ENCODE data around the gene BORCS5. TPM values are rescaled to one million over a fixed set of nuclear protein-coding genes. Genes with fewer than 3 reads are reported as not detected.

Gene BORCS5
- total and polyA plus RNA-seq, 2 experiments from 2014 or later = 11.3 to 12.6 TPM

DNA sequence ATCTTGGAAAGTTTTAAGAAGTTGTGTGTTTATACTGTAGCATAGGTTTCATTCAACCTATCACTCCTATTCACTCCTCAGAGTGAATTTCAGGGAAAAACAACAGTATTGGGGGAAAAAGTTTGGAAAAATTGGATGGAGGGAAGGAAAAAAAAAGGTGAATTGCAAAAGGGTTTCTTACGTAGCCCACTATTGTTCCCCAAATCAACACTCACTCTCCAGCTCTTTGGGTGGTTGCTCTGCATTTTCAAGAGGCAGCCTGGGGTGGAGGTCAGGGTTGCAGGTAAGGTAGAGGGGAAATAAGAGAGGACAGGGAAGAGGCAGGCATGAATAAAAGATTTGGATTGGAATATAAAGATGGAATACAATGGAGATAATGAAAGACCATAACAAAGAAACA, 42.3 kb downstream of the BORCS5 start:
- Histone ChIP-seq H2AFZ (no peak overlapping the region), H3K27me3 (ENCODE audit: insufficient read depth) (no peaks in the 10 kb centered on the region), H4K20me1 (replicated peaks; ENCODE audit: insufficient read depth) (no peaks in the 10 kb centered on the region), H3K79me2 (replicated peaks; ENCODE audit: insufficient read depth) (no peaks in the 10 kb centered on the region; the same call in 1 of the 2 replicates), H3K36me3 (ENCODE audit: insufficient read depth) (no peaks in the 10 kb centered on the region), H3K9me2 (ENCODE audit: insufficient read depth) (no peaks in the 10 kb centered on the region), H3F3A (replicated peaks; ENCODE audit: low read depth) (no peaks in the 10 kb centered on the region), H3K4me2 (peak overlapping the region; percentile 44), H3K4me1 (ENCODE audit: insufficient read depth) (peaks cover 24% of the 10 kb centered on the region), H3K4me3 (no peak overlapping the region), H3K27ac (ENCODE audit: low read depth) (peak overlapping the region; percentile 46; the same call in 1 of the 2 replicates)
- Mint-ChIP-seq H3K9me3 (no peaks in the 10 kb centered on the region; the same call in 2 of the 3 replicates), H3K4me3 (no peak overlapping the region), H3K36me3 (ENCODE audit: low read depth) (peaks cover 15% of the 10 kb centered on the region), H3K27ac (peak overlapping the region; percentile 17), H3K27me3 (ENCODE audit: insufficient read depth, low read depth, poor library complexity) (no peaks in the 10 kb centered on the region), H3K4me1 (peaks cover 33% of the 10 kb centered on the region)
- TF ChIP-seq STAT1 (IDR thresholded peaks at IDR 0.05; ENCODE audit: unreplicated experiment) = no peak
- no peak for TF ChIP-seq POLR2AphosphoS5 (IDR thresholded peaks at IDR 0.05; ENCODE audit: low read depth)
- no peak for TF ChIP-seq ZNF114 (CRISPR knock-in tag; IDR thresholded peaks at IDR 0.05)
- TF ChIP-seq, protein P1, sequence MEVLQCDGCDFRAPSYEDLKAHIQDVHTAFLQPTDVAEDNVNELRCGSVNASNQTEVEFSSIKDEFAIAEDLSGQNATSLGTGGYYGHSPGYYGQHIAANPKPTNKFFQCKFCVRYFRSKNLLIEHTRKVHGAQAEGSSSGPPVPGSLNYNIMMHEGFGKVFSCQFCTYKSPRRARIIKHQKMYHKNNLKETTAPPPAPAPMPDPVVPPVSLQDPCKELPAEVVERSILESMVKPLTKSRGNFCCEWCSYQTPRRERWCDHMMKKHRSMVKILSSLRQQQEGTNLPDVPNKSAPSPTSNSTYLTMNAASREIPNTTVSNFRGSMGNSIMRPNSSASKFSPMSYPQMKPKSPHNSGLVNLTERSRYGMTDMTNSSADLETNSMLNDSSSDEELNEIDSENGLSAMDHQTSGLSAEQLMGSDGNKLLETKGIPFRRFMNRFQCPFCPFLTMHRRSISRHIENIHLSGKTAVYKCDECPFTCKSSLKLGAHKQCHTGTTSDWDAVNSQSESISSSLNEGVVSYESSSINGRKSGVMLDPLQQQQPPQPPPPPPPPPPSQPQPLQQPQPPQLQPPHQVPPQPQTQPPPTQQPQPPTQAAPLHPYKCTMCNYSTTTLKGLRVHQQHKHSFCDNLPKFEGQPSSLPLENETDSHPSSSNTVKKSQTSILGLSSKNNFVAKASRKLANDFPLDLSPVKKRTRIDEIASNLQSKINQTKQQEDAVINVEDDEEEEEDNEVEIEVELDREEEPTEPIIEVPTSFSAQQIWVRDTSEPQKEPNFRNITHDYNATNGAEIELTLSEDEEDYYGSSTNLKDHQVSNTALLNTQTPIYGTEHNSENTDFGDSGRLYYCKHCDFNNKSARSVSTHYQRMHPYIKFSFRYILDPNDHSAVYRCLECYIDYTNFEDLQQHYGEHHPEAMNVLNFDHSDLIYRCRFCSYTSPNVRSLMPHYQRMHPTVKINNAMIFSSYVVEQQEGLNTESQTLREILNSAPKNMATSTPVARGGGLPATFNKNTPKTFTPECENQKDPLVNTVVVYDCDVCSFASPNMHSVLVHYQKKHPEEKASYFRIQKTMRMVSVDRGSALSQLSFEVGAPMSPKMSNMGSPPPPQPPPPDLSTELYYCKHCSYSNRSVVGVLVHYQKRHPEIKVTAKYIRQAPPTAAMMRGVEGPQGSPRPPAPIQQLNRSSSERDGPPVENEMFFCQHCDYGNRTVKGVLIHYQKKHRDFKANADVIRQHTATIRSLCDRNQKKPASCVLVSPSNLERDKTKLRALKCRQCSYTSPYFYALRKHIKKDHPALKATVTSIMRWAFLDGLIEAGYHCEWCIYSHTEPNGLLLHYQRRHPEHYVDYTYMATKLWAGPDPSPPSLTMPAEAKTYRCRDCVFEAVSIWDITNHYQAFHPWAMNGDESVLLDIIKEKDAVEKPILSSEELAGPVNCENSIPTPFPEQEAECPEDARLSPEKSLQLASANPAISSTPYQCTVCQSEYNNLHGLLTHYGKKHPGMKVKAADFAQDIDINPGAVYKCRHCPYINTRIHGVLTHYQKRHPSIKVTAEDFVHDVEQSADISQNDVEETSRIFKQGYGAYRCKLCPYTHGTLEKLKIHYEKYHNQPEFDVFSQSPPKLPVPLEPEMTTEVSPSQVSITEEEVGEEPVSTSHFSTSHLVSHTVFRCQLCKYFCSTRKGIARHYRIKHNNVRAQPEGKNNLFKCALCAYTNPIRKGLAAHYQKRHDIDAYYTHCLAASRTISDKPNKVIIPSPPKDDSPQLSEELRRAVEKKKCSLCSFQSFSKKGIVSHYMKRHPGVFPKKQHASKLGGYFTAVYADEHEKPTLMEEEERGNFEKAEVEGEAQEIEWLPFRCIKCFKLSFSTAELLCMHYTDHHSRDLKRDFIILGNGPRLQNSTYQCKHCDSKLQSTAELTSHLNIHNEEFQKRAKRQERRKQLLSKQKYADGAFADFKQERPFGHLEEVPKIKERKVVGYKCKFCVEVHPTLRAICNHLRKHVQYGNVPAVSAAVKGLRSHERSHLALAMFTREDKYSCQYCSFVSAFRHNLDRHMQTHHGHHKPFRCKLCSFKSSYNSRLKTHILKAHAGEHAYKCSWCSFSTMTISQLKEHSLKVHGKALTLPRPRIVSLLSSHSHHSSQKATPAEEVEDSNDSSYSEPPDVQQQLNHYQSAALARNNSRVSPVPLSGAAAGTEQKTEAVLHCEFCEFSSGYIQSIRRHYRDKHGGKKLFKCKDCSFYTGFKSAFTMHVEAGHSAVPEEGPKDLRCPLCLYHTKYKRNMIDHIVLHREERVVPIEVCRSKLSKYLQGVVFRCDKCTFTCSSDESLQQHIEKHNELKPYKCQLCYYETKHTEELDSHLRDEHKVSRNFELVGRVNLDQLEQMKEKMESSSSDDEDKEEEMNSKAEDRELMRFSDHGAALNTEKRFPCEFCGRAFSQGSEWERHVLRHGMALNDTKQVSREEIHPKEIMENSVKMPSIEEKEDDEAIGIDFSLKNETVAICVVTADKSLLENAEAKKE (CRISPR knock-in tag; IDR thresholded peaks at IDR 0.05) = no peak
- peak; percentile 85 for ATAC-seq
- DNase-seq (ENCODE audit: low spot score) = peak; percentile 44

DNA sequence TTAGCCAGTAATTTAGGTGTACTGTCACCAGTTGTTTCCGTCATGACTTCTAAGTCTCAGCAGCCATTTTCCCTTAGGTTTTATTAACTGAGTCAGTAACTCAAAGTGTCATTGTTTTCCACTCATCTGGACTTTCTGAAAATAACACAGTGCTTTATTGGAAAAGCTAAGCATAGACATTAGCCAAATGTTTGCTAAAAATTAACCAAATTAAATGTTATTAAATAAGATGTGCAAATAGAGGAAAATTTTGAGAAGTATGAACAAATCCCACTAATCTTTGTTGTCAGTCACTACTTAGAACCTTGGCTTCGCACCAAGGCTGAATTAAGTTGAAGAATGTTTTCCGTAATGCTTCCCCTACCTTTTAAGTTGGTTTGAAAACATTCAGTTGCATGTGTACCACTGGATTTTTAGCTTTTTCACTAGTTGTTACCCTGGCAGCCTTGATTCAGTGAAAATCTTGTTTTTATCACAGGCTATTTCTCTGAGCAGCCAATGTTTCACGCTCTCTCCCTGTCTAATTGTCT, 43.0 kb downstream of the BORCS5 start:
- H3K27ac Mint-ChIP-seq = no peak overlapping the region
- H3K4me3 ChIP-seq = no peak overlapping the region
- H3F3A ChIP-seq (replicated peaks; ENCODE audit: low read depth) = no peaks in the 10 kb centered on the region
- no peak overlapping the region for H2AFZ ChIP-seq
- H3K9me3 Mint-ChIP-seq = no peaks in the 10 kb centered on the region; the same call in 2 of the 3 replicates
- H3K36me3 ChIP-seq (ENCODE audit: insufficient read depth) = no peaks in the 10 kb centered on the region
- H3K9me2 ChIP-seq (ENCODE audit: insufficient read depth) = no peaks in the 10 kb centered on the region
- H3K4me1 Mint-ChIP-seq = peaks cover 34% of the 10 kb centered on the region
- no peak for DNase-seq (ENCODE audit: low spot score)
- no peak for TF ChIP-seq ZNF114 (CRISPR knock-in tag; IDR thresholded peaks at IDR 0.05)
- no peak for TF ChIP-seq ZNF331 (CRISPR knock-in tag; IDR thresholded peaks at IDR 0.05; ENCODE audit: low read depth)
- TF ChIP-seq CREB1 (CRISPR knock-in tag; IDR thresholded peaks at IDR 0.05; ENCODE audit: low read depth) = no peak
- TF ChIP-seq POLR2AphosphoS5 (IDR thresholded peaks at IDR 0.05; ENCODE audit: low read depth) = no peak
- no peak for TF ChIP-seq NANOG (IDR thresholded peaks at IDR 0.05; ENCODE audit: borderline replicate concordance)
- TF ChIP-seq JUNB (IDR thresholded peaks at IDR 0.05; ENCODE audit: unreplicated experiment) = no peak
- no peak for TF ChIP-seq EZH2phosphoT487 (IDR thresholded peaks at IDR 0.05; ENCODE audit: unreplicated experiment)
- TF ChIP-seq, protein P2, sequence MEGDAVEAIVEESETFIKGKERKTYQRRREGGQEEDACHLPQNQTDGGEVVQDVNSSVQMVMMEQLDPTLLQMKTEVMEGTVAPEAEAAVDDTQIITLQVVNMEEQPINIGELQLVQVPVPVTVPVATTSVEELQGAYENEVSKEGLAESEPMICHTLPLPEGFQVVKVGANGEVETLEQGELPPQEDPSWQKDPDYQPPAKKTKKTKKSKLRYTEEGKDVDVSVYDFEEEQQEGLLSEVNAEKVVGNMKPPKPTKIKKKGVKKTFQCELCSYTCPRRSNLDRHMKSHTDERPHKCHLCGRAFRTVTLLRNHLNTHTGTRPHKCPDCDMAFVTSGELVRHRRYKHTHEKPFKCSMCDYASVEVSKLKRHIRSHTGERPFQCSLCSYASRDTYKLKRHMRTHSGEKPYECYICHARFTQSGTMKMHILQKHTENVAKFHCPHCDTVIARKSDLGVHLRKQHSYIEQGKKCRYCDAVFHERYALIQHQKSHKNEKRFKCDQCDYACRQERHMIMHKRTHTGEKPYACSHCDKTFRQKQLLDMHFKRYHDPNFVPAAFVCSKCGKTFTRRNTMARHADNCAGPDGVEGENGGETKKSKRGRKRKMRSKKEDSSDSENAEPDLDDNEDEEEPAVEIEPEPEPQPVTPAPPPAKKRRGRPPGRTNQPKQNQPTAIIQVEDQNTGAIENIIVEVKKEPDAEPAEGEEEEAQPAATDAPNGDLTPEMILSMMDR (conservative IDR thresholded peaks at IDR 0.05; ENCODE audit: low read depth in 2 of 2) = no peak
- H3K27me3 Mint-ChIP-seq (ENCODE audit: insufficient read depth, low read depth, poor library complexity) = peaks cover 2% of the 10 kb centered on the region
- no peaks in the 10 kb centered on the region for H3K27me3 ChIP-seq (ENCODE audit: insufficient read depth)
- peaks cover 24% of the 10 kb centered on the region for H3K4me1 ChIP-seq (ENCODE audit: insufficient read depth)
- H3K4me2 ChIP-seq = 0 out of 2 replicates have a peak overlapping the region, but pooled peaks have one; percentile 44
- 0 out of 2 replicates have a peak overlapping the region, but pooled peaks have one; percentile 1 for H3K27ac ChIP-seq (ENCODE audit: low read depth)
- no peak overlapping the region for H3K4me3 Mint-ChIP-seq
- no peaks in the 10 kb centered on the region for H4K20me1 ChIP-seq (replicated peaks; ENCODE audit: insufficient read depth)
- no peaks in the 10 kb centered on the region; the same call in 1 of the 2 replicates for H3K79me2 ChIP-seq (replicated peaks; ENCODE audit: insufficient read depth)
- ATAC-seq = no peak
- H3K36me3 Mint-ChIP-seq (ENCODE audit: low read depth) = peaks cover 15% of the 10 kb centered on the region
